PC-9 (cell line): ENCODE results near the gene SKIC3.

ENCODE experiments used
- EZH2 ChIP-seq: fragments of 200-600 bp; sonication (generic); IDR thresholded peaks from 2 replicates; pipeline ENCODE4 v1.8.0; 2017; ENCODE audit warnings: antibody characterized with exemption, low read depth
- TF ChIP-seq, protein P1 (sequence below): fragments of 200-600 bp; sonication (generic); conservative IDR thresholded peaks from 2 replicates; pipeline ENCODE4 v1.6.1; 2017; ENCODE audit warnings: mixed run types, antibody characterized with exemption, mild to moderate bottlenecking, moderate library complexity

DNA sequence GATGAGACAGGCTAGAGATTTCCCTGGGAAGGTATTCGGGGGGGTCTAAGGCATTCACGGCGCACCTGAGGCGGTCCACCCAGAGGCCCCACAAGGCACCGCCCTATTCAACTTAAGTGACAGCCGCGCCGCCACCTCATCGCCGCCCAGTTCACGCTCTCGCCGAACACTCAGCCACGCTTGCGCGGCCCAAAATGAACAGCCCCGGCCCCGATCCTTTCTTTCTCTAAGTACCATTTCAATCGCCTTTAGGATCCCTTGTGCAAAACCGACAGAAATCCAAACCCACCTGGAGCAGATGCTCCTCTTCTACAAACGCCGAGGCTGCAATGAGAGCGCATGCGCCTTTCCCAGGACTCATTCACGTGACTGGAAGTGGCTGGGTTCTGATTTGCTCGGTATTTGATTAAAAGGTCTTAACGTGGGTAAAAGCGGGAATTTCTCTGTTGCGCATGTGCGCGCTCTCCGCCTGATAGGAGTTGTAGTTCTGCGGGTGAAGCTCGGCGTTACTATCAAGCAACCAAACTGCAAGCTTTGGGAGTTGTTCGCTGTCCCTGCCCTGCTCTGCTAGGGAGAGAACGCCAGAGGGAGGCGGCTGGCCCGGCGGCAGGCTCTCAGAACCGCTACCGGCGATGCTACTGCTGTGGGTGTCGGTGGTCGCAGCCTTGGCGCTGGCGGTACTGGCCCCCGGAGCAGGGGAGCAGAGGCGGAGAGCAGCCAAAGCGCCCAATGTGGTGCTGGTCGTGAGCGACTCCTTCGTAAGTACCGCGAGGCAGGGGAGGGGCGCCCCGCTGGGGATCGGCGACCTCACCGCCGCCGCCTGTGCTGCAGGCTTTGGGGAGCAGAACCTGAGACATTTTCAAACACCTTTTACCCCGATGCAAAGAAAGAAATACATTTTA is at the start of gene SKIC3, which contains the start of gene ARSK:
- TF ChIP-seq, protein P1, sequence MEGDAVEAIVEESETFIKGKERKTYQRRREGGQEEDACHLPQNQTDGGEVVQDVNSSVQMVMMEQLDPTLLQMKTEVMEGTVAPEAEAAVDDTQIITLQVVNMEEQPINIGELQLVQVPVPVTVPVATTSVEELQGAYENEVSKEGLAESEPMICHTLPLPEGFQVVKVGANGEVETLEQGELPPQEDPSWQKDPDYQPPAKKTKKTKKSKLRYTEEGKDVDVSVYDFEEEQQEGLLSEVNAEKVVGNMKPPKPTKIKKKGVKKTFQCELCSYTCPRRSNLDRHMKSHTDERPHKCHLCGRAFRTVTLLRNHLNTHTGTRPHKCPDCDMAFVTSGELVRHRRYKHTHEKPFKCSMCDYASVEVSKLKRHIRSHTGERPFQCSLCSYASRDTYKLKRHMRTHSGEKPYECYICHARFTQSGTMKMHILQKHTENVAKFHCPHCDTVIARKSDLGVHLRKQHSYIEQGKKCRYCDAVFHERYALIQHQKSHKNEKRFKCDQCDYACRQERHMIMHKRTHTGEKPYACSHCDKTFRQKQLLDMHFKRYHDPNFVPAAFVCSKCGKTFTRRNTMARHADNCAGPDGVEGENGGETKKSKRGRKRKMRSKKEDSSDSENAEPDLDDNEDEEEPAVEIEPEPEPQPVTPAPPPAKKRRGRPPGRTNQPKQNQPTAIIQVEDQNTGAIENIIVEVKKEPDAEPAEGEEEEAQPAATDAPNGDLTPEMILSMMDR: no peak; the same call in 1 of the 2 replicates
- TF ChIP-seq EZH2: no peak
